NCI-H2081 treated with DMSO at 0.1 percent for 48 hours (cell line): Measurements from ENCODE around the gene ZNF346.

Source experiments
- DNase-seq: peaks from one replicate; lab custom pipeline; 2025; lab: John Stamatoyannopoulos, UW

The ZNF346 gene

GRCh38 chr5:177123789-177124485, 101.4 kb downstream of the ZNF346 start:
- no peak for DNase-seq

DNA sequence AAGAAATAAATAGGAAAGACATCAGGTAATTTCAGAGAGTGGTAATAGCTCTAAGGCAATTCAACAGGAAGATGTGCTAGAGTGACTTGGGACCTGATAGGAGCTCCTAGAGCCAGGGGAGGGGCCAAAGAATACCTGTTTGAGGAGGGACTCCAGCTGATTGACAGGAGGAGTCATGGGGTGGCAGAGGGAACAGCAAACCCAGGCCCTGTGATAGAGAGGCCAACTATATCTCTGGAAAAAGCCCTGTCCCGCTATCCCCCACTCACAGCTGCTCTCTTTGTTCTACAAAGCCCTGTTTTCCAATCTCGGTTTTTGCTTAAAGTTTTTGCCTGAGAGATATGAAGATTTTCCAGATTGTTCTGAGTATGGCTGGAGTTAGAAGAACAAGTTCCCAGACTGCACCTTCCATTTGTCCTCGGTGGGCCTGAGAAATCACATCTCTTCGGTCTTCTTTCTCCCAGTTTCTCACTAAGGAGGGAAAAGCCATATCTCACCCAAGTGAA, 102.0 kb downstream of the ZNF346 start:
- DNase-seq = no peak

DNA sequence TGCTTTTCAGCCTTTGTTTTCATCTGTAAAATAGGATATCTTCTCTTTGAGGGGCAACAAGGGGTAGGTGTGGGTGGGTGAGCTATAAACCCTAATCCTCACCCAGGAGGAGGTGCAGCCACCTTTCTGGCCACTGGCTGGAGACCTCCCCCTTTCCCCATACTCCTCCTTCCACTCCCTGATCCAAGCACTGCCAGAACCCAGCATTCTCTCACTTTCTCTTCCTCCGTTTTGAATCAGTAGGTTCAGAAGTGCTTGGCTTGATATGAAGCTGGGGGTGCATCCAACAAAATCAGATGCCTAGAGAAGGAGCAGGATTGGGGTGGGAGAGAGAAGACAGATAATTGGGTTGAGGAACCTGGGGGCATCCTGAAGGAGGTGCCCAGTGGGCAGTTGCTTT, 104.3 kb downstream of the ZNF346 start:
- no peak for DNase-seq

GRCh38 chr5:177128551-177128981, 106.1 kb downstream of the ZNF346 start:
- DNase-seq = no peak

DNA sequence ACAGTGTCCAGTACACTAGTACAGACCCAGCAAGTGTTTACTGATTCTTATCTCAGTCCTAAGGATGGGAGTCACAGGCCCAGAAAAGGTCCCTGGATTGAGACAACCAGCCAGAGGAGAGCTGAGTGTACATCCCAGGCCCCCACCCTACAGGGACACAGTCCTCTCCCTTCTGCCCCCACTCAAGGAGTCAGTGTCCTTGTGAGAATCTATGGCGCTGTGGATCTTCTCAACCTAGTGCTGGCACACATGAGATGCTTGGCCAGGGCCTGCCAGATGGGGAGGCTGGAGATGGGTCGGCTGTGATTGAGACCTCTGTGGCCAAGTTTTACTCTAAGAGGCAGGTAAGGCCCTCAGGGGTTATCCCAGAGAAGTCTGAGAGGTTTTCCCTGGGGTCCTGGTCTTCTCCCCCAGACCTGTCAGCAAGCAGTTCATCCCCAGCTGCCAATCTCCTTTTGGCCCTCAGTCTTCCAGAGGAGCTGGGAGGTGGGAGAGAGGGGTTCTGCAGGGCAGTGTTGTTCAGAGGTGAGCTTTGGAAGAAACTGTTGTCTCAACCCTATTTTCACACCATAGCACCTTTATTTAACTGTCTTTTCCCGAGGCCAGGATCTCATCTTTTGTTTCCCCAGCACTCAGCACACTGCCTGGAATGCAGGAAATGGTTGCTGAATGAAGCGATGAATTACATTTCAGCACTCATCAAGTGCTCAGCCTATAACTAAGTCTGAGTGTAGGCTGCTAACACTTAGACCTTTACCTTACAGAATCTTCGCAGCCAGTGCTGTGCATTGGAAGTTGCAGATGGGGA, 107.9 kb downstream of the ZNF346 start:
- no peak for DNase-seq
